Fibroblast of villous mesenchyme (primary cell): ENCODE measurements around the gene ST6GALNAC5. TPM values are rescaled to one million over a fixed set of nuclear protein-coding genes. Genes with fewer than 3 reads are reported as not detected.
A peak's percentile ranks its signal among the peaks of the same experiment; 100 is the strongest.

Source experiments
- DNase-seq: peaks from one replicate; pipeline ENCODE4 v3.0.0-alpha.2; 2010; ENCODE audit warnings: low read depth
- H3K4me3 ChIP-seq: 2 replicates; pipeline ENCODE4 v1.5.1; 2011; ENCODE audit warnings: low read depth, mild to moderate bottlenecking, low read length
- CTCF ChIP-seq: IDR thresholded peaks from 2 replicates; pipeline ENCODE4 v1.5.1; 2012; ENCODE audit warnings: low read depth, mild to moderate bottlenecking, low read length; ENCODE audit not compliant: insufficient read depth
- total RNA-seq: library from RNA; depleted of rRNA; stranded (reverse); fragments of >200 nt; gene quantifications from 2 replicates; pipeline ENCODE4 v1.2.3, GENCODE V29; 2012

ST6GALNAC5 gene
- total RNA-seq, 1 donor: 155 TPM

GRCh38 chr1:76865696-76866286 is 1.5 kb upstream of the ST6GALNAC5 start:
- no peak for TF ChIP-seq CTCF
- H3K4me3 ChIP-seq: no peak overlapping the region
- DNase-seq: no peak

GRCh38 chr1:76866566-76866965 is 714 bp upstream of the ST6GALNAC5 start:
- TF ChIP-seq CTCF: no peak
- no peak overlapping the region for H3K4me3 ChIP-seq
- DNase-seq: peak; percentile 59

- TF ChIP-seq CTCF: peak; percentile 8
- DNase-seq: peak; percentile 39
- H3K4me3 ChIP-seq: peak overlapping the region; percentile 68
Observed at GRCh38 chr1:76868154-76868882, 1.0 kb downstream of the ST6GALNAC5 start.

GRCh38 chr1:76868916-76869315 is 1.6 kb downstream of the ST6GALNAC5 start:
- TF ChIP-seq CTCF: no peak
- DNase-seq: no peak
- H3K4me3 ChIP-seq: peak overlapping the region; percentile 68

GRCh38 chr1:76870037-76870436 is 2.8 kb downstream of the ST6GALNAC5 start:
- no peak for DNase-seq
- no peak for TF ChIP-seq CTCF
- no peak overlapping the region for H3K4me3 ChIP-seq

DNA sequence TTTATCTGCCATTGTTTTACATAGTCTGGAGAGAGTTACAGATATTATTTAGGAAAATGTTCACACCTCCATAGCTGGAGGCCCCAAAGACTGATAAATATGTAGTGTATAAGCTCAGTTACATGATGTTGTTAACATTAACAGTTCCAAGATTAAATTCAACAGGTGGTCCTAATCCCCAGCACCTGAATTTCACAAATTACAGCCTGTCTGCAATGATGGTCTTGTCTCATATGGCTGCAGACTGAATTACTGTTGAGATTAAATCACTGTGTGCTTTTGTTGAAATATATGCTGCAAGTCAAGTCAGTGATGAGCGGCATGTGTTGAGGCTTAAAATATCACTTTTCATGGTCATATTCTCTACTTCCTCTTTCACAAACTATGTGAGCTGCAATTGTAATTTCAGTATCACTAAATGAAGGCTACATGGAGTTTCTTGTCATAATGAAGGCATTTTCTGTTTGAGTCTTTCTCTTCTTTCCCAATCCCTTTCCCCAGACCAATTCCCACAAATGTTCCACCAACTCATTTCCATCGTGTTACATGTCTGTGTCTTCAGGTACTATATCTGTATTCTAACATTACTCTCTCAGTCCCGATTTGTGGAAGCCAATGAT is 4.2 kb downstream of the ST6GALNAC5 start:
- H3K4me3 ChIP-seq: no peak overlapping the region
- no peak for TF ChIP-seq CTCF
- DNase-seq: no peak

DNA sequence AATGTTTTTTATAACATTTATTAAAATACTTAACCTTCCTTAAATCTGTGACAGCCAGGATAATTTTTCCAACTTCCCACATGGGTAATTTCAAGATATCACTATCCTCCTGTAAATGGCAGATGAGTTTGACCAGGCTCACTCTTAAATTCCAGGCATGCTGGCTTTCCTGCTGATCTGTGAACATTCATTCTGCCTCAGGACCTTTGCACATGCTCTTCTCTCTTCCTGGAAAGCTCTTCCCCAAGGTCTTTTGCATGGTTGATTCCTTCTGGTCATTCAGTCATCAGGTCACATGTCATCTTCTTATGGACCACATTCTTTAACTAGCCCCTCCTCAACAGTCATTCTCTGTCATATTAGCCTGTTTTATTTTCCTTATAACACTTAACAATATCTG is 5.7 kb downstream of the ST6GALNAC5 start:
- no peak for DNase-seq
- no peak for TF ChIP-seq CTCF
- H3K4me3 ChIP-seq: no peak overlapping the region
